DMS79 (cell line): ENCODE data around the gene TRERF1.

ENCODE experiments used
- DNase-seq: peaks from one replicate; lab custom pipeline; 2025; lab: John Stamatoyannopoulos, UW

TRERF1 gene

DNA sequence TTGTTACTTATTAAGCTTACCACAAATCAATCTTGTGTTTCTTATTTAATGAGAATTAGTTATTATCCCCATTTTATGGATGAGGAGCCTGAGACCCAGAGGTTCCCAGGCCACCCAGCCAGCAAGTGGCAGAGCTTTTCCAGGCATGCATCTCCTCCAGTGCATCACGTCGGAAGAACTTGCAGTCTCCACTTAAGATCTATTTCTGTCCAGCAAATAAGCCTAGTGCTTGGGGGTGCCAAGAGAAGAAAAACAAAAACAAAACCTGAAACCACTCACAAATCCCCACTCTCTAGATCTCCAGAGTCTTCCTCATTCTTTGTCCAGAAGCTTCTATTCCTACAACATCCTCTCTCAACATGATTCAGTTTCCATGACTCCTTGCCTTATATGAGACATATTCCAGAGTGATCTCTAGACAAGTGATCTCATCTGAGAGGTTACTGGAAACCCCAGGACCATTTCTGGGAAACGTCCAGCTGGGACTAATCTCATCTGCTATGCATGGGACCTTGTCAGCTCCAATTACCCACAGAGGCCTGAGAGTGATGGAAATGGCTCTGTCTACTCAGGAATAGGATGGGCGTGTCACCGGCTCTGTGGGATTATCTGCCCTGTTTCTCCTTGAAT lies 261.1 kb downstream of the TRERF1 start:
- no peak for DNase-seq

GRCh38 chr6:42188406-42188805 lies 263.3 kb downstream of the TRERF1 start:
- no peak for DNase-seq

DNA sequence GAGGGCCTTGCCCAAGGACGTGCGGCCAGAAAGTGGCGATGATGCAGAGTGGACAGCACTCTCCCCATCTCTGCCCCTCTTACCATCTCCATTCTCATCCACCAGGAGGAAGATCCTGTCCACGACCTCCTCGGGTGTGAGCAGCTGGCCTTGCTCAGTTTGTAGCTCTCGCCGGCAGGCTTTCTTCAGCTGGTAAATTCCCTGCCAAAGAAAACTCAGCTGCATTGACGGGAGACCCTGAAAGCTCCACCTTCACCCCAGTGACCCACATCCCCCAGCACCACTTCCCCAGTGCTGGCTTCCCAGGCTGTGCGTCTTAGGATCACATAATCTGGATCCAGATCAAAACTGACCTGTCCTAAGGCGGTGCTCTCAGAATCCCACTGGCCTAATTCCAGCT lies 266.1 kb downstream of the TRERF1 start:
- DNase-seq = no peak

DNA sequence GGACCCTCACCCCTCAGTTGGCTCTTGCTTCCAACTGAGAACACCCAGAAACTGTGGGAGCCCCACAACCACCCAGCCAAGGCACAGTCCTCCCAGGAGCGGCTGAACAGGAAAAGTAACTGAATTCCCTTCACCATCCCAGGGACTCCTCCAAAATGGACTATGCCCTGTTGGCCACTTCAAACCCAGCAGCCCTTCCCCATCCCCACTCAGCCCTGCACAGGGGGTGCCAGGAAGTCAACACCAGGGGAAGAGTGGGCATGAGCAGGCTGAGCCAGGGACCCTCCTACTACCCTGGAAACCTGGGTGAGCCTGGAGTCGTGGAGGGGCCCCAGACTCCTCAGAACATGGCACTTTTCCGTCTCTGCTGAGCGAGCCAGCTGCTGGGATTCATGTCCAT lies 267.3 kb downstream of the TRERF1 start:
- no peak for DNase-seq

- no peak for DNase-seq
These were observed 269.6 kb downstream of the TRERF1 start for GRCh38 chr6:42182101-42182500.

DNA sequence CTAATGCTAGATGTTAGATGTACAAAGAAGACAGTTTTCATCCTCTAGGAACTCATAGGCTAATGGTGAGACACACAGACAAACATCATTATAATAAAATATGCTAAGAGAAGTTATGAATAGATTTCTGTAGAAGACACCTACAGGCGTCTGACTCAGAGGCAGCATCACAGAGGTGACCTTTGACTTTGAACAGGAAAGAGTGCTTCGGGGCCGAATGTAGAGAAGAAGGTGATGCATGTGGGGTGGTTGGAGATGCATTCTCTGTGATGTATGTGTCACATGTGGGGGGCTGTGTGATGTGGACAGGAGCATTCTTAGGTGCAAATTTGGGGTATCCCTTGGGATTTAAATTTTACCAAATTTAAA lies 271.8 kb downstream of the TRERF1 start:
- no peak for DNase-seq

GRCh38 chr6:42179261-42179944 lies 272.3 kb downstream of the TRERF1 start:
- DNase-seq = no peak

DNA sequence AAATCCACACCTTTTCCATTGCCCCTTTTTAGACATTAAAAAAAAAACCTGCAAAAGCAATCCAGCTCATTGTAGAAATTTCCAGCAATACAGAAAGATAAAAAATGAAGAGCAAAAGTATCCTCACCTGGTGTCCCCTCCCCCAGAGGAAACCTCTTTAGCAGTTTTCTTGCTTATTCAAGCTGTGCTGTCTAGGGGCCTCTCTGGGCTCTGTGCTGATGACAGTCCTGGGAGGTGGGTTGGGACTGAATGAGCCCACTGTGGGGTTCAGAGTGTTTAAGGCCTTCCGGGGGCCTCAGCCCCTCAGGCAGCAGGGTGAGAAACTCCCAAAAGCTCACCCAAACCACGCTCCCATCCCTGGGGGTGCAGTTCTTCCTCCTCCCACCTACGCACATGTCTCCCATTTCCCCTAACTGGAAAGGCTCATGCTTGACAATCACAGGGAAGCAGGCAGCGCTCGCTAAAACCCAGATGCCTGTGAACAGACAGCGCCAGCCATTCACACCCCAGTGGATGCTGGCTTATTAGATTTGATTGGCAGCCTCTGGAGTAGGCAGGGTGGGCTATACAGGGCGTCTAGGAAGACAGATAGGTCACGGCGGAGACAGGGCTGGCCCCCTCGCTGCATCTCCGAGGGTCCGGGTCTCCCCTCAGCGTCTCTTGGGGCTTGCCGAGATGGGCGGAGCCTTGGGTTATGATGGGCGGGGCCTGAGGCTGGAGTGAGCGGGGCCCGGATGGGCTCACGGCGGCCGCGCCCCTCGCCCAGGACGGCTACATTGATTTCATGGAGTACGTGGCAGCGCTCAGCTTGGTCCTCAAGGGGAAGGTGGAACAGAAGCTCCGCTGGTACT lies 274.0 kb downstream of the TRERF1 start:
- DNase-seq = no peak

GRCh38 chr6:42176981-42177380 lies 274.7 kb downstream of the TRERF1 start:
- DNase-seq = no peak

DNA sequence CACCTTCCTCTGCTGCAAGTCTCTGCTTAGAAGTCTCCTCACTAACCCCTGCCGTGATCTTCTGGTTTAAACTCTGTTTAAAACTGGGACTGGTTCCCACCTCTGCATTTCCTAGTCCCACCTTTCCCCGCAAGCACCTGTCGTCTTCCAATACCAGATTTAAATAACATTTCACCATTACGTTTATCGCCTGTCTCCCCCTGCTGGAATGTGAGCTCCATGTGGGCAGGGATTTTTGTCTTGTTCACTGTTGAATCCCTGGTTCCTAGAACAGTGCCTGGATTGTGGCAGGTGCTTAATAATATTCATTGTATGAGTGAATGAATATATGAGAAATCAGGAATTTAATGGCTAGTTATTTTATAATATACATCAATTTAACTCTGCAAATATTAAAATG lies 275.9 kb downstream of the TRERF1 start:
- no peak for DNase-seq
